Epidermal melanocyte (primary cell): ENCODE results near the gene CACNG8.

ENCODE experiments used
- DNase-seq: peaks from one replicate; pipeline ENCODE4 v3.0.0; 2011; ENCODE audit warnings: low spot score; ENCODE audit not compliant: insufficient read length

The CACNG8 gene

GRCh38 chr19:53992211-53992610 is 29.5 kb downstream of the CACNG8 start:
- peak; percentile 3 for DNase-seq

DNA sequence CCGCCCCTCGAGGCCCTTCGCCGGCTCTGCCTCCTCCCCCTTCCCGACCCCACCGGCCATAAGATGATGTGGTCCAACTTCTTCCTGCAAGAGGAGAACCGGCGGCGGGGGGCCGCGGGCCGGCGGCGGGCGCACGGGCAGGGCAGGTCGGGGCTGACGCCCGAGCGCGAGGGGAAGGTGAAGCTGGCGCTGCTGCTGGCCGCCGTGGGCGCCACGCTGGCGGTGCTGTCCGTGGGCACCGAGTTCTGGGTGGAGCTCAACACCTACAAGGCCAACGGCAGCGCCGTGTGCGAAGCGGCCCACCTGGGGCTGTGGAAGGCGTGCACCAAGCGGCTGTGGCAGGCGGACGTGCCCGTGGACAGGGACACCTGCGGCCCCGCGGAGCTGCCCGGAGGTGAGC is 30.1 kb downstream of the CACNG8 start:
- no peak for DNase-seq

DNA sequence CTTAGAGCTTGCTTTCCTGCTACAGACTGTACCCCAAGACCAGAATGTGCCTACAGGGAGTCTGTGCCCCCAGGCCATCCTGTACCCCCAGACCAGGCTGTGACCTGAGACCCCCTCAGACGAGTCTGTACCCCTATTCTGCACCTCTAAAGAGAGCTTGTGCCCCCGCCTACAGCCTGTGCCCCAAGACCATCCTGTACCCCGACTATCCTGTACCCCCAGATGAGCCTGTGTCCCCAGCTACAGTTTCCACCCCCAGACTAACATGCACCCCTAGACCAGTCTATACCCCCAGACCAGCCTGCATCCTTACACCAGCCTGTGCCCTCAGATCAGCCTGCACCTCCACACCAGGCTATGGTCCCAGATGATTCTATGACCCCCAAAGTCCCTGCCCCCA is 30.7 kb downstream of the CACNG8 start:
- DNase-seq = peak; percentile 12

GRCh38 chr19:53994811-53995210 is 32.1 kb downstream of the CACNG8 start:
- DNase-seq = no peak

GRCh38 chr19:53998223-53998622 is 35.5 kb downstream of the CACNG8 start:
- DNase-seq = no peak

GRCh38 chr19:53999694-54000093 is 37.0 kb downstream of the CACNG8 start:
- peak; percentile 1 for DNase-seq

DNA sequence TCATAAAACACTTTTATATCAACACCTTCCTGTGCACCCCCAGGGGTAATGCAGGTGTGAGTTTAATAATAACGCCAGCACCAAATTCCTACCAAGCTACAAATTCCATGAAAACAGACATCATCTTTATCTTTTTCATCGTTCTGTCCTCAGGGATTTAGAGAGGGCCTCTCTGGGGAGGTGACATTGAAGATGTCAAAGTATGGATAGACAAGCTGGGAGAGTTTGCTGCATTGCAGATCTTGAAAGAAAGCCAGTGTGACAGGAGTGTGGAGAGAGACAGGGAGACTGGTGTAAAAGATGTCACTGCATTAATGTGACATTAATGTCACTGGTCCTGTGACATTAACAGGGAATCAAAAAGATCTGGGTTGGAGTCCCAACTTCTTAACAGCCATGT is 38.8 kb downstream of the CACNG8 start:
- DNase-seq = peak; percentile 12

- DNase-seq = peak; percentile 8
These were observed 40.0 kb downstream of the CACNG8 start for GRCh38 chr19:54002495-54003315.

GRCh38 chr19:54009440-54009839 is 46.7 kb downstream of the CACNG8 start:
- DNase-seq = no peak

DNA sequence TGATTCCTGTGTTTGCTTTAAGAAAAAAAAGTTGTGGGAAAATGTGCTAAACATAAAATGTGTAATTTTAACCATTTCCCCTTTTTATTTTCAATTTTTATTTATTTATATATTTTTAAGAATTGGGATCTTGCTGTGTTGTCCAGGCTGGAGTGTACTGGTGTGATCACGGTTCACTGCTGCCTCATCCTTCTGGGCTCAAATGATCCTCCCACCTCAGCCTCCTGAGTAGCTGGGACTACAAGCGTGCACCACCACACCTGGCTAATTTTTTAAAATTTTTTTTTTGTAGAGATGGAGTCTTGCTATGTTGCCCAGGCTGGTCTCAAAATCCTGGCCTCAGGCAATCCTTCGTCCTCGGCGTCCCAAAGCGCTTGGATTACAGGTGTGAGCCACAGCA is 47.7 kb downstream of the CACNG8 start:
- DNase-seq = no peak

- DNase-seq = peak; percentile 7
These were observed 48.9 kb downstream of the CACNG8 start for GRCh38 chr19:54011507-54012211.

- no peak for DNase-seq
These were observed 51.1 kb downstream of the CACNG8 start for GRCh38 chr19:54013866-54014265.

- peak; percentile 10 for DNase-seq
These were observed 52.3 kb downstream of the CACNG8 start for GRCh38 chr19:54014920-54015560.

- DNase-seq = peak; percentile 4
These were observed 54.5 kb downstream of the CACNG8 start for GRCh38 chr19:54017261-54017660.

DNA sequence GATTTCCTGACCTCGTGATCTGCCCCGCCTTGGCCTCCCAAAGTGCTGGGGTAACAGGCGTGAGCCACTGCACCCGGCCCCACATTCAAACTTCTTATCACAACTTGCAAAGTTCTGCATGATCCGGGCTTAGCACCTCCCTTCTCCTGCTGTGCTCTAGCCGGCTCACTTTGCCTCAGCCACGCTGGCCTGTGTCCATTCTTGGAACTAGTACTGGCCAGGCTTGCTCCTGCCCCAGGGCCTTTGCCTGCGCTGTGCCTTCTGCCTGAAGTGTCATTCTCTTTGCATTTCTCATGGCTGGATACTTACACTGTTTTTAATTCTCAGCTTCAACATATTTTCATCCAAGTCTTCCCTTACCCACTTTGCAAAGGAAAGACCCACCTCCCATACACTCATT is 58.6 kb downstream of the CACNG8 start:
- no peak for DNase-seq

DNA sequence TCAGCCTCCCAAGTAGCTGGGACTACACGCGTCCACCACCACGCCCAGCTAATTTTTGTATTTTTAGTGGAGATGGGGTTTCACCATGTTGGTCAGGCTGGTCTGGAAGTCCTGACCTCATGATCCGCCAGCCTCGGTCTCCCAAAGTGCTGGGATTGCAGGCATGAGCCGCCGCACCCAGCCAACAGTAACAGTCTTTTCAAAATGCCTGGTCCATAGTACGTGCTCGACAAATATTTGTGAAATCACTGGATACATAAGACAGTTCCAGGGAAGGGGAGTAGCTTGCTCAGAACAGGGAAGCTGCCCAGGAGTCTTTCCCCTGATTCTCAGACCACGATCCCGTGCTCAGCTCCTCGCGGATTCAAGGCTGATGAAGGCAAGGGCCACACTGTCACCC is 59.2 kb downstream of the CACNG8 start:
- no peak for DNase-seq

- DNase-seq = no peak
These were observed 60.5 kb downstream of the CACNG8 start for GRCh38 chr19:54023191-54023590.

GRCh38 chr19:54024660-54025059 is 61.9 kb downstream of the CACNG8 start:
- no peak for DNase-seq

DNA sequence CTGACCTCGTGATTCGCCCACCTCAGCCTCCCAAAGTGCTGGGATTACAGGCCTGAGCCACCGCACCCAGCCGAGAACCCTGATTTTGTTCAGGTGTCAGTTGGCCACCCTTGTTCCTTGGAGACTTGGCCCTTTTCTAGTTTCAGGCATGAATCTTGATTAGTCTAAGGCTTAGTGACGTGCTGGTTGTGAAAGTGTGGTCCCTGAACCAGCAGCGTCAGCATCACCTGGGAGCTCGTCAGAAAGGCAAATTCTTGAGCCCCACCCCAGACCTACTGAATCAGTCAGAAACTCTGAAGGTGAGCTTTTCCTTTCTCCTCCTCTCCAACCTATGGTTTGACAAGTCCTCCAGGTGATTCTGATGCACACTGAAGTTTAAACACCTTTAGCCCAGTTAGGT is 63.9 kb downstream of the CACNG8 start:
- no peak for DNase-seq

GRCh38 chr19:54029301-54029700 is 66.6 kb downstream of the CACNG8 start:
- DNase-seq = no peak

GRCh38 chr19:54029930-54030490 is 67.3 kb downstream of the CACNG8 start:
- no peak for DNase-seq
